Stimulated activated naive CD4-positive, alpha-beta T cell treated with Interleukin-2 at 50 U/mL for 16 hours (primary cell): ENCODE results near the gene OR2AT4.
A peak's percentile ranks its signal among the peaks of the same experiment; 100 is the strongest.
"Not testable (repeated sequence)": the region's sequence is repeated elsewhere in the genome, so short reads cannot be mapped to it uniquely, and the experiment has no call there.

Experiments used
- DNase-seq: peaks from one replicate; lab custom pipeline; 2025; lab: John Stamatoyannopoulos, UW

OR2AT4 gene

DNA sequence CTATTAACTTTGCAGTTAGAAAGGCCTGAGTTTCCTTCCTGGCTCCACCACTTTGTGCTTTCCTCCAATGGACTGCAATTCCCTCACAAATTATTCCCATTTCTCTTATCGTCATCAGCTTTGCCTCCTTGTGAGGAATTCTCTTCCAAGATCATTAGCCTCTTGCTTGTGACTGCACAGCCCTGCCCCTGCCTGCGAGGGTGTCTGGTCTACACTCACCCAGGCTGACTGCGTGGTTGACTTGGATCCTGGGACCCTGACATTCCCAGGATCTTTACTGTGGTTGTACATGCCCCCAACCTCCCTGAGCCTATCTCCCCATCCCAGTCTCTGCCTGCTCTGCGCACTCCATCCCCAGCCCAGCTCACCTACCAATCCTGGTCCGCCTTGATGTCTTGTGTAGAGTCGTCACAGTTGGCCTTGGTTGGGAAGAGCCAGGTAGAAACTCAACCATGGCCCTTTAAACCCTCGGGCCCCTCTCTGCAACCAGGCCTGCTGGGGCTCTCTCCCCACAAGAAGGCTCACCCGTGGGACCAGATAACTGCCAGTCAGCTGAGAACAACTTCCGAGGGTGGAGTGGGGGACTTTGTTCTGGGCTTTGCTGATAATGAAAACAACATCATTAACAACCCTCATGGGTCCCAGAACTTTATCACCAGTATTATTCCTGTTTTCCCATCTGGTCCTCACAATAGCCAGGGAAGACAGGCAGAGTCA is at the start of gene OR2AT4:
Gene OR2AT4 (minus strand): TSS at position 421 of the 717 bp plus-strand sequence.
- DNase-seq = no peak

DNA sequence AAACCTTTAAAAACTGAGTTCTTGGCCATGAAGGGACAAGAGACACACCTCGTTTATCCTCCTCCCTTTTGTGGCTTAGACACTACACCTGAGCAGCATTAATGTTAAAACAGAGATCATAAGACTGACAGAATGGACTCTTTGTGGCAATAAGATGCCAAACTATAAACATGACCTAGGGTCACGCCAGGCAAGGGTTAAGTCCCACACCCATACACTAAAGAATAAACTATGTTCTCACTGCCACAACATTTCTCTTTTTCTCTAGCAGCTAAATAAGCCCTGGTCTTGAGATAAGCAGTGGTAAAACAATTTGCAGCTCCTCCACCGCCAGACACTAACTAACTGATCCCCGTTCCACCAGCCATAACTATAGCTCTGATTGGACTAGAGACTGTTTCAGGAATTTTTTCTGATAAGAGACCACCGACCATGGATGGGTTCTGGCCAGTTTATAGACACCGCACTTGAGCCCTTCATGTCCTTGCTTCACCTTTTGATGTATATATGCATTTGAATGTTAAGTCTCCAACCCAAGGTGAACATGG is 49.4 kb upstream of the OR2AT4 start:
- DNase-seq = no peak

DNA sequence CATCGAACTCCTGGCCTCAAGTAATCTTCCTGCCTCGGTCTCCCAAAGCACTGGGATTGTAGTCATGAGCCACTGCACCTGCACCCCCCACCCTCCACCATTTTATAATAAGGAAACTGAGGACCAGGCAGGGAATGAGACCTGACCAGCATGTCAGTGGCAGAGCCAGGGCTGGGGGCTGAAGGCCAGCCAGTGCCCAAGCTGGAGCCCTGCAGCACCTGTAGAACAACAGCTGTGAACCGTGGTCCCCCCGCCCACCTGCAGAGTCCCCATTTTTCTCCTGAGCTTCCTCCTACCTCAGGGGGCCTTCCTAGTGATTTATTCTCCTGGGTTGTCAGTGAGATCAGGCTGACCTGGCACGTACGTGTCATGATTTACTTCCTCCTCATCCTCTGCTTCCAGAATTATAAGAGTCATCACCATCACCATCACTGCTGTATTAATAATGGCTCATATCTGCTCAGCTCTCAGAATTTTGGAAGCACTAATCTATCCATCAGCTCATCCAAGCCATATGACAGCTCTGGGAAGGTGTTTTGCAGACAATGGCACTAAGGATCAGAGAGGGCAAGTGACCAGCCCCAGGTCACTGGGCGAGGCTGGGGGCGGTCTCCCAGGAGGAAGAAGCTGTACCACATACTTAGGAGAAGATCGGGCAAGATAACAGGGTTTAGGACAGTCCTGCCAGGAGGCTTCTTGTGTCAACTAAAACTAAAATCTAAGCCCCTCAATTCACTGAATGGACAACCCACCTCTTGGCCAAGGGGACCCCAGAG is 48.7 kb upstream of the OR2AT4 start:
- no peak for DNase-seq

DNA sequence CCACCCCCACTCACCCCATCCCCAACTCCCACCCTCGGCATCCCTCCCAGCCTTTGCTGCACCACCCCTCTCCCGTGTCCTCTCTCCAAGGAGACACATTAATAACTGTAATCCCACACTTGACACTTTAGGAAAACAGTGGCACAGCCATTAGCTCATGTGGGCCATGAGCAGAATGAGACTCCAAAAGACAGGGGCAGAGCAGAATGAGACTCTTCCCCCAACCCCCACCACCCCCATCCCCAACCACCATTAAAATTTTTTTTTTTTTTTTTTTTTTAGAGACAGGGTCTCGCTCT is 48.0 kb upstream of the OR2AT4 start:
- DNase-seq = no peak

DNA sequence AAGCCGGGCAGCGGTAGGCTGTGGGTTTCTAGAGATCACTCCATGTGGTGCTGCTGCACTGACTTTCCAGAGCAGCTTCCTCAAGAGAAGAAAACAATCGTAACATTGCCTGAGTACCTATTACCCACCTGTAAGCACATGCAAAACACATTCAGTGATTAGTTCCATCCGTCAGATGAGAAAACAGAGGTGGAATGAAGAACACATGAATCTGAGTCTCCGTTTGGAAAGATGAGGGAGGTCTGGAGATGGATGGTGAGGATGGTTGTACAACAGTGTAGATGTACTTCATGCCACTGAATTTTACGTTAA is 46.7 kb upstream of the OR2AT4 start:
- DNase-seq = no peak

DNA sequence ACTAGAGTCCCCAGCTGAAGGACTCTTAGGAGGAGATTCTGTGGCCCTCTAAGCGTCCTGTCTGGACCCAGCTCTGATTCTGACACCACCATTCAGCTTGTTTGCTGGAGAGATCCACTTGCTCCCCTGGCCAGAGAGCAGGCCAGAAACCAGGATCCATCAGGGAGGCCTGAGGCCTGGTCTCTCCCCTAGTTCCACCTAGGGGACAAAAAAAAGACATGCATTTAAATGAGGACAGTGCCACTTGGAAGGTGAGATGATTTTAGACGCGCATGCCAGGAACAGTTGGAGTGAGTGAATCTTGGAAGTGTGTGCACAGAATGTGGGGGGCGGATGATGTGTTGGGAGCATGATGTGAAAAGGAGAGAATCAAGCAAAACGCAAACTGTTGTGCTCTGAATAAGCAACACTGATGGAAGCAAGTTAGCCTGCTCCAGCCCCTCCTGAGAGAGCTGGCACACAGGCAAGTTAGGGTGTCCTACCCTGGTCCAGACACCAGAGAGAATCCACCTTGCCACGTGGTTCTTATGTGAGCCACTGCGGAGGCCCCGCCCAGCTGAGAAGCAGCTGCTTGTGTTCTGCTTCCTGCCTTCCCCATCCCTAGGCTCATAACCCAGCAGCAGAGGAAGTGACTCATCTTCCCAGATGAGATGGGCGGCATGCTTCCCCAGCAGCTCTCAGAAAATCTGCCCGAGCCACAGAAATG is 46.2 kb upstream of the OR2AT4 start:
- peak; percentile 68 for DNase-seq

DNA sequence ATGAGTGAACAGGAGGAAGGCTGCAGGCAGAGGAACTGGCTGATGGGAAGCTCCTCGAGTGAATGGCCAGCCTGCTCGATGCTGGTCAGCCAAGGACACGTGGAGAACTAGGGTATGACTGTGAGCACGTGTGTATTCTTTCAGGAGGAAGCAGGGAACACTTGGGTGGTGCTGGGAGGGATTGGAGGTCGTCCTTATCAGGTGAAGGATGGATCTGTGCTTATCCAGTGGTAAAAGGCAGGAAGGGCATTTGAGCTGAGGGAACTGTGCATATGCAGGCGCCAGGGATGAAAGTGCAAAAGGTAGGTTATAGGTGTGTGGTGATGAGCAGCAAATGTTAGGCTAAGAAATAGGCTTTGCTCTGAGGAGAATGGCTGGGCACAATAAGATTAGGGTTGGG is 44.5 kb upstream of the OR2AT4 start:
- DNase-seq = no peak

DNA sequence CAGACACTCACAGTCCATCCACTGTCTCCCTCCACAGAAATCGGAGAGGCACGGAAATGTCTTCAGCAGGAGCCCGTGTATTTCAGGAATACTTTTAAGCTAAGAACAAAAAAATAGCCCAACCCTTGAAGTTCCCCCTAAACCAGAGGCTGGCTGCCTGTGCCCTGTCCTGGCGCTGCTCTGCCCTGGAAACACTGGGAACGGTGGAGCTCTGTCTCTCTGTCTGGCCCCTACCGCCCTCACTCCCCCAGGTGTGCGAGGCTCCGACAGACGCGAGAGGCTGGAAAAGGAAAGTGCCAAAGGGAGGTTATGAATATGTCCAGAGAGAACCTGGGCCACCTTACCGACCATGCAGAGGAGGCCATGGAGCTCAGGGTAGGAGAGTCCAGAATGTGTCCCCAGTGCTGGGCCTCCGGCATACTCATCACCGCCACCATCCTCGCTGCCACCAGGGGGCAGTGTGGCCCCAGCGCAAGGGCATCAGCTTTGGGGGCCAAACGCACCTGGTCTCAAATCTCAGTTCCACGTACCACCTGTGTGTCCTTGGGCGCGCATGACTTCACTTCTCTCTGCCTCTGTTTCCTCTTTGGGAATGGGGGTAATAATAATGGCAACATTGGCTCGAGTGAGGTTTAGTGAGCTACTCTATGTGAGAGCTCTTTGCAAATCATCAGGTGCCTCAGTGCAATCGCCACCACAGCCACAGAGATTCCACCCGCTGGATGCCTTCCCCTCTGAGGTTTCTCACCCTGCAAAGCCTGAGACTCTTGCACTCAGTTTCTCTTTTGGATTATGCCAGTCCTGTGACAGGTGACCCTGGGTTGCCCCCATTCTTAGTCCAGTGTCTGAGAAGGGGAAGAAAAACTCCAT is 43.8 kb upstream of the OR2AT4 start:
- peak; percentile 62 for DNase-seq

DNA sequence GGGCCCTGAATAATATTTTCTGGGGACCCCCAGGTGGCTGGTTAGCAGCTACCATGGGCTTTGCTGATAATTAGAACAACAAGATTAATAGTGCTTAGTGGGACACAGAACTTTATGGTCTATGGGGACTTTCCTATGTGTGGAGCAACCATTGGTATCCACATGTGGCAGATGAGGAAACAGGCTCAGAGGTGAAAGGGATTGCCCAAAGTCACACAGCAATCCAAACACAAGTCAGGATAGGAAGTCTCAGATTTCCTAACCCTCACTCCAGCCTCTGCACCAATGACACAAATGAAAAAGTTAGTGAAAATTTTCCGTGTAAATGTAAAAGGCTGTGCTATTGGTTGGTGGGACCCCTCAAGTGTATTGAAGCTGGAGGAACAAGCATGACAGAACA is 39.0 kb upstream of the OR2AT4 start:
- no peak for DNase-seq

DNA sequence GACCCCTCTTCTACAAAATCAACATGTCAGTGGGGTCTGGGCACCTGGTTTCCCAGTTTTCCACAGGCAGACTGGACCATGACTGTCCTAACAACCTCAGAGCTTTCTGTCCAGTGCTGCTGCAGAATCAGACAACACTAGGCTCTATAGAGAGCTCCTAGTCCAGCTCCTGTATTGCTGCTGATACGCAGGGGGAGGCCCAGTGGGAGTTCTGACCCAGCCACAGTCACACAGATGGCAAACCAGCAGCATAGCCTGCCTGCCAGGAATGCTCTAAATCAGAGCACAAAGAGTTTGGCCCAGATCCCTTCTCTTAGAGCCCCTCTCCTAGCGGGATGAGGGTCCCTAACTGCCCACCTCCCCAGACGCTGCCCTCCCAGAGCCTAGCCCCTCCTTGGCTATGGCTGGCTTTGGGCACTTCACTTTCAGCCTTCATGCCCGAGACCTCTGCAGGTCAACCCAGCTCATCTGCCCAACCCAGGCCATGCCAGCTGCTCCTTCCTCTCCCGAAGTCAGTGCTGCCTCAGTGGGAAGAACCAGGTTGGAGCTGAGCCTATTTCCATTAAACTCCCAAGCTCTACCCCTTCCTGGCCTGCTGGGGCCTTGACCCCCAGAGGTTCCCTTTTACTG is 38.5 kb upstream of the OR2AT4 start:
- DNase-seq = no peak

DNA sequence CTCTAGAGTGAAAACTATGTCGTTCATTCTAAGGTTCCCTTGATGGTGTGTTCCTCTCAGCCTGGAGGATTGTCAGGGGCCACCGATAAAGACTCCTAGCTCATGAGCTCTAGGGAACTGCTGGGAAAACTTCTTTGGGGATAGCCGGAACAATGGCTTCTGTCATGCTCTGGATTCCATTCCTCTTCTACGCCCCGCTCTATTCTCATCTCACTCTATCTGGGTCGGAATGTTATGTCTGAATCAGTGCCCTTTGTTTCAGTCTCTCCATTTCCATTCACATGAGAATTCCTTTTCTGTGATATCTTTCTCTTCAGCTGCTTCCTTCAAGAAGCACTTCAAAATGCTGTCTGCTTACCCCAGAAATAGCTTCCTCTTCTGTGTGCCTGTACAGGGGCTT is 37.3 kb upstream of the OR2AT4 start:
- no peak for DNase-seq

DNA sequence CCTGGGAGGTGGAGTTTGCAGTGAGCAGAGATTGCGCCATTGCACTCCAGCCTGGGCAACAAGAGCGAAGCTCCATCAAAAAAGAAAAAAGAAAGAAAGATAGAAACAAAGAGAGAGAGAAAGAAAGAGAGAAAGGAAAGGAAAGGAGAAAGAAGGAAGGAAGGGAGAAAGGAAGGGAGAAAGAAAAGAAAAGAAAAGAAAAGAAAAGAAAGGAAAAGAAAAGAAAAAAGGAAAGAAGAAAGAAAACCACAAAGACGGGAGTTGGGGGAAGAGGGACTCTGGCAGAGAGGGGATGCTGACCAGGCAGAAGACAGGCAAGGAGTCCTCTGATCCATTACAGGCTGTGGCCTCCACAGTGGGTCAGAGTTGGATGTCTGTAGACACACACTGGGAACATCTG is 35.4 kb upstream of the OR2AT4 start:
- DNase-seq = no peak

DNA sequence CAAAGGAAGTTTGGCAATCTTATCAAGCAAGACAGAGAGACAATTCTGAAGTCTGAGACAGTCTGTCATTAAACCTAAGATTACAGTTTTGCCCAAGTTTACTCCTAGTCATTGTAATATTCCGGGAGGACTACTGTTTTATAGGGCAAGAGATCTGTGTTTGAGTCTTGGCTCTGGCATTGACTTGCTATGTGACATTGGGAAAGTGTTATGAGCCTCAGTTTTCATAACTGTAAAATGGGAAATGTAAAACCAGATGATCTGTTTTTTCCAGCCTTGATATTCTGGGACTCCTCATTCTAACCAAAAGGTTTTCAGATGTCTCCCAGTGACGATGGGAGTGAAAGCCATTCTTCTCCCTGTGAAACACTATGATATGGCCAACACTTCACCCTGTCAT is 29.9 kb upstream of the OR2AT4 start:
- DNase-seq = no peak

DNA sequence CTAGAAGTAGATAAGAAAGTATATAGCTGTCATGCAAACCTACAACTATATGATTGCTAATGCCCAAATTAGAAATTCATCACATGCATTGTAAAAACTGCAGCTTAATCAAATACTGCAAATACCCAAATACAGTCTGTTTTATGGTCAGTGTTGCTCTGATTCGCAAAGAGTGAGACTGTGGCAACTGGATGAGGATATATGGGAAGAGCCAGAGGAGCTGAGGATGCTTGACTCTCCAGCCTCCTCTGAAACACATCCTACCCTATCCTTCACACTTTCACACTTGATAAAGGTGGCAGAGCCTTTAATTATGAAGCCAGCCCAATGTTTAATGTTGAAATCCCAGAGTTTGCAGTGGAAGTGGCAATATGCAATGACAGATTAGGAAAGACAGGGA is 21.9 kb upstream of the OR2AT4 start:
- DNase-seq = no peak

DNA sequence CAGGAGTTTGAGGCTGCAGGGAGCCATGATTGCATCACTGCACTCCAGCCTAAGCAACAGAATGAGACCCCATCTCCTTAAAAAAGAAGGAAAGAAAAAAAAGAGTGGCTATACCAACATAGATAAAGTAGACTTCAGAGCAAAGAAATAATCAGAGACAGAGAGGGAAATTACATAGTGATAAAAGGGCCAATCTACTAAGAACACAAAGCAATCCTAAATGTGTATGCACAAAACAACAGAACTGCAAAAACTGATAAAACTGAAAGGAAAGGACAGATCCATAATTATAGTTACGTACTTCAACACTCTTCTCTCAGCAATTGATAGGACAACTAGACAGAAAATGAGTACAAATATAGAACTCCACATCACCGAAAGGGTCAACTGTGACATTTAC is 17.8 kb upstream of the OR2AT4 start:
- DNase-seq = no peak

DNA sequence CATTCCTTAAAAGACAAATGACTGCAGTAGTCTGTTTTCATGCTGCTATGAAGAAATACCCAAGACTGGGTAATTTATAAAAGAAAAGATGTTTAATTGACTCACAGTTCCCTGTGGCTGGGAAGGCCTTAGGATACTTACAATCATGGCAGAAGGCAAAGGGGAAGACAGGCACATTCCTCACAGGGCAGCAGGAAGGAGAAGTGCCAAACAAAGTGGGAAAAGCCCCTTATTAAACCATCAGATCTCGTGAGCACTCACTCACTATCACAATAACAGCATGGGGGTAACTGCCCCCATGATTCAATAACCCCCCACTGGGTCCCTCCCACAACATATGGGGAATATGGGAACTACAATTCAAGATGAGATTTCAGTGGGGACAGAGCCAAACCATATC is 16.4 kb upstream of the OR2AT4 start:
- no peak for DNase-seq

DNA sequence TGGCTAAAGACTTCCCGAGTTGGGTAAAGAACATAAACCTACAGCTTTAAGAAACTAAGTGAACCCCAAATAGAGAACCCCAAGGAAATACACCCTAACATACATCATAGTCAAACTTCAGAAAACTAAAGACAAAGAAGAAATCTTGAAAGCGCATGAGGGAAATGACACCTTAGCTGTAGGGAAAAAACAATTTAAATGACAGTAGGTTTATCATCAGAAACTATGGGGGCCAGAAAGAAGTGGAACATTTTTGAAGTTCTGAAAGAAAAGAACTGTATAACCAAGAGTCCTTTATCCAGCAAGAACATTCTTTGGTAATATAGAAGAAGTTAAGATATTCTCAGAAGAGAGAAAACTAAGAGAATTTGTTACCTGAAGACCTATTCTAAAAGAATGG is 15.5 kb upstream of the OR2AT4 start:
- DNase-seq = no peak

DNA sequence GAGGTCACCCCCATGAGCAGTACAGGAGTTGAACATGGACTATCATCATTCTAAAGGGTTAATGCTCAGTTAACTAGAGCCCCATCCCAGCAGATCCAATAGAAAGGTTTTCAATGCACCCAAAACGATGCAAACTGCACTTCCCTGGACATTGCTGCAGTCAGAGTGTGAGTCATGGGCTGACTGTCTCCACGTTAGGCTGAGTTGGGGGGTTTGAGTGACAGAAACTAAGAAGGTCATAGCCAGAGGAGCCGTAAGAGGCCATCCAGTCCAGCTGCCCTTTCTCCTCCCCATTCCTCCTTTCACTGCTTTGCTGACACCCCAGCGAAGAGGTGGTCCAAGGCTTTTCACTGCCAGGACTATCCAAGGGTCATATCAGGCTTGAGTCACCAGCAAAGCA is 10.5 kb upstream of the OR2AT4 start:
- DNase-seq = no peak

DNA sequence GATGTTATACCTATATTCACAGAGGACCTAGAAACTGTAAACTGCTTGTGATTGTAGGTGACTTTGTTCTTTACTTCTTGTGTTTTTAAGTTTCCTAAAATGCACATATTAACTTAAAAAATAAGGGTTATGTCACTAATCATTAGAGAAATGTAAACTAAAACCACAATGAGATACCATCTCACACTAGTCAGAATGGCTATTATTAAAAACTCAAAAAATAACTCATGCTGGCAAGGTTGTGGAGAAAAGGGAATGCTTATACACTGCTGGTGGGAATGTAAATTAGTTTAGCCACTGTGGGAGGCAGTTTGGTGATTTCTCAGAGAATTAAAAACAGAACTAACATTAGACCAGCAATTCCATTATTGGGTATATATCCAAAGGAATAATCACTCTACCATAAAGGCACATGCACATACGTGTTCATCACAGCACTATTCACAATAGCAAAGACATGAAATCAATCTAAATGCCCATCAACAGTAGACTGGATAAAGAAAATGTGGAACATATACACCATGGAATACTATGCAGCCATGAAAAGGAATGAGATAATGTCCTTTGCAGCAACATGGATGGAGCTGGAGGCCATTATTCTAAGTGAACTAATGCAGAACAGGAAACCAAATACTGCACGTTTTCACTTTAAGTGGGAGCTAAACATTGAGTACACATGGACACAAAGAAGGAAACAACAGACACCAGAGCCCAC is 9.4 kb upstream of the OR2AT4 start:
- DNase-seq = not testable (repeated sequence)

DNA sequence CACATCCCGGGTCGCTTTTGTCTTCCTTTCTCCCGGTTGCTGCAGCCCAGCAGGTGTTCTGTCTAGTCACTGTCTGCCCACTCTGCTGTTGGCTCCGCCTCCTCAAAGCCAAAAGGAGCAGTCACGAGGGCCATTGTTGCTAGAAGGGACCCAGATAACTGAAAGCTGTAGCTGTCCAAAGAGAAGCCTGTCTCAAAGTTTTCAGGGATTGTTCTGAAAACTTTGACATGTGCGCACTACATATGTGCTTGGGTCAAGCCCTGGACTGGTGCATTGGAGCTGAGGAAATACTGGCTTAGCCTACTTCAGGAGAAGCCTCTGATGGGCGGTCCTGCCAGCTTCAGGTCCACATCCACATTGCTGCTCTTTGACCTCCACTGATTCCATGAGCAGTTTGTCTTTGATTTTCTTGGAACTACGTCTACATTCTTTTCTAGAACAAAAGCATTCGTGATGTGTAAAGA is 8.8 kb upstream of the OR2AT4 start:
- no peak for DNase-seq
